GM21737 (cell line): ENCODE results near the gene PLP2.

ENCODE experiments used
- ATAC-seq: cut with Tn5 transposase; IDR thresholded peaks from one replicate; pipeline ENCODE4 v1.9.1; 2021; ENCODE audit warnings: mild to moderate bottlenecking, moderate library complexity; ENCODE audit not compliant: unreplicated experiment

The PLP2 gene

DNA sequence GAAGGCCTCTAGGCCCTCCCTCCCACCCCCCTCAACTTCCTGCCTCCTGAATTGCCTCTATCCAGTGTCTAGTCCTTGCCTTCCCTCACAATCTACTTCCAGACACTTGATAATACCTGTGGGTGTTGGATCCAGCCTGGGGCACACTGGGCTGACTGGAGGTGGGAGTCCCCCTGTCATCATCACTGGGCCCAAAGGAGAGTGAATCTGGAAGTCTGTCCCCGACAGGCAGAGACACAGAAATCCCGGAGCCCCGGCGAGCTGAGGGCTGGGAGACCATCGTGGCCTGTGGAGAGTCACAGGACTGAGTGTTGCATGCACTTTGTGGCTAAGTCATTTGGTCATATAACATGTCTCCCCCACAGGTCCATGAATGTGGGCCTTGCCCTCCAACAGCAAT, 36.7 kb downstream of the PLP2 start:
- no peak for ATAC-seq

DNA sequence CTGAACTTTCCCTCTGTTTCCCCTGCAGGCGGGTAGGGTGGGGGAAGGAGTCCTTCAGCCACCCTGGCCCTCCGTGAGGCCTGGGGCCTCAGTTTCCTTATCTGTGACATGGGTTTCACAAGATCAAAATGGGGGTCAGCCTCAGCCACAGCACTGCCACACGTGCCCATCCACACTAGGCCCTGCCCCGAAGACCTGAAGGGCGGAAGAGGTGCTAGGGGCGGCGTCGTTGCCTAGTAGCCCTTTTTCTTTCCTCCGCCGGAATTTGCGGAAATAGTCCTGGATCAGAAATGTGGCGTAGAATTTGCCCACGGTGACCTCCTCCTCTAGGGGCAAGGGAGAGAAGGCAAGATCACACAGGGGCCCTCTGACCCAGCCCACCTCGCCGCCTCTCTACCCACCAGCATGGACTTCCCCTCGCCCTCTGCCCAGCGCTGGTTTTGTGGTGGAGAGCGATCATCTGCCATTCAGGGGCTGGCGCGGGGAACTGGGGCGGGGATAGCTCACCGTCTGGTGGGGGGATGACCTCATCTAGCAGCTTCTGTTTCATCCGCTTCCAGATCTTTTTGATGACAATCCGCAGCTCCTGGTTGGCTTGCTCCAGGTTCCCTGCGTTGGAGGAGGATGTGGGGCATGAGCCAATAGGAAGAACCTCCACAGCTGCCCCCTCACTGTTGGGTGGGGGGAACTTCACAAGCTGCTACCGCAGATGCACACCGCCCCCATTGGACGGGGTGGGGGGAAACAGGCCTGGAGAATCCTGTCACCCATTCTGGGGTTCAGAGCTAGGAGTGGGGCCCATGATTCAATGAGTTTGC, 37.9 kb downstream of the PLP2 start:
- no peak for ATAC-seq

GRCh38 chrX:49210406-49210805, 38.7 kb downstream of the PLP2 start:
- no peak for ATAC-seq

DNA sequence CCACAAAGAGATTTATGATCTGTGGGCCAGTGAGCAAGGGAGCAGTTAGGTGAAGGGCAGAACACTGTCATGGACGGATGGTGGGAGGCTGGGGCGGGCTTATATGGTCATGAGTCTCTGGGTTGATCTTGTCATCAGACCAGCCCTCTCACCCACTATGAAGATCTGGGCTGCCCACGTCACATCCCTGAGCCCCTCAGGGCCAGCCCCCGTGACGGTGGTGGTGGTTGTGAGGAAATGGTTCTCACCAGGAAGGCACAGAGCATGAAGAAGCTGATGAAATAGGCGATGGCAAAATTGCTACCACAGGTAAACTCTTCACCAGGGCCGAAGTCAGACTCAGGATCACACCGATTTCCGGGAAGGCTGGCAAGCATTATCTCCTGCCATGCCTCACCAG, 39.4 kb downstream of the PLP2 start:
- no peak for ATAC-seq

DNA sequence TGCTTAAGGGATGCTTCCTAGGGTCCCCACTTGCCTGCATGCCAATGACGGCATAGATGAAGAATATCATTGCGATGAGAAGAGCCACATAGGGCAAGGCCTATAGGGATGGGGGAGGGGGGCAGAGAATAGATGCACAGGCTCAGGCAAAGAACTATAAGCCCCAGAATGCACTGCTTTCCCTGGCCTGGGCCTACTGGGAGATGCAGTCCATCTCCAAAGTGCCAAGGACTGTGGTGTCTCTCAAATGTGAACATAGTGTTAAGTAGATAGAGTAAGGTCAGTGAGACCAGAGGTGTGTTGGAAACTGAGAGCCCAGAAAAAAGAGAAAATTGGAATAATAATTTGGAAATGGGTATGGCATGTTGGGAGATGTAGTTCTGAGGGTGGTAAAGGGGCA, 40.5 kb downstream of the PLP2 start:
- no peak for ATAC-seq

GRCh38 chrX:49212861-49213260, 41.2 kb downstream of the PLP2 start:
- no peak for ATAC-seq

GRCh38 chrX:49214416-49214815, 42.7 kb downstream of the PLP2 start:
- no peak for ATAC-seq

GRCh38 chrX:49214996-49215526, 43.4 kb downstream of the PLP2 start:
- no peak for ATAC-seq

DNA sequence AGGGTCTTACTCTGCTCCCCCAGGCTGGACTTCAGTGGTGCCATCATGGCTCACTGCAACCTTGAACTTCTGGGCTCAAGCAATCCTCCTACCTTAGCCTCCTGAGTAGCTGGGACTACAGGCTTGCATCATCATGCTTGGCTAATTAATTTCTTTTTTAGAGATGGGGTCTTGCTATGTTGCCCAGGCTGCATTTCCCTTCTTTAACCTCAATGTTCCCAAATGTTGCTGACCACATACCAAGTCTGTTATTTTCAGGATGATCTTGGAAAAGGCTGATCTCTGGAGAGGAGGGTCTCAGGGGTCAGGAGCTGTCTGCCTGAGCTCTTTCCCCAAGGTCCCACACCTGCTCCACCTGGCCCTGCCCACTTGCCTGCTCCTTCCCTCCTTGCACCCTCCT, 48.4 kb downstream of the PLP2 start:
- no peak for ATAC-seq

DNA sequence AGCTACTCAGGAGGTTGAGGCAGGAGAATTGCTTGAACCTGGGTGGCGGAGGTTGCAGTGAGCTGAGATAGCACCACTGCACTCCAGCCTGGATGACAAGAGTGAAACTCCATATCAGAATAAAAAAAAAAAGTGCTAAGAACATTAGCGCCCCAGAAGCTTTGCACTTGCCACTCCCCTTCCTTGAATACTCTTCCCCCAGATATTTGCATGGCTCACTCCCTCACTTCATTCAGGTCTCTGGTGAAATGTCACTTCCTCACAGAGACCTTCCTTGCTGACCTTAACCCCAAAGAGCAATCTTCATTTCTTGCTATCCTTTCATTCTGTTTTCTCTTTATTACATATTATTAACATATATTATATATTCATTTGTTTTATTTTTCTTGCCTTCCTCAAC, 50.2 kb downstream of the PLP2 start:
- no peak for ATAC-seq
